Cardiac muscle cell (in vitro differentiated cells and primary cell): ENCODE data around the gene PODN. TPM values are rescaled to one million over a fixed set of nuclear protein-coding genes. Genes with fewer than 3 reads are reported as not detected.

Source experiments
- DNase-seq, 2 donors: peaks; one replicate each; pipeline versions ENCODE4 v3.0.0 to v3.0.0-alpha.2; 2010 to 2017; ENCODE audit warnings: low read depth in 1 of 2, low spot score in 1 of 2
- H3K27ac ChIP-seq: fragments of 200-600 bp; sonication (generic); 2 replicates; pipeline ENCODE4 v1.5.1; 2016
- H3K27me3 ChIP-seq: fragments of 200-600 bp; sonication (generic); 2 replicates; pipeline ENCODE4 v1.6.0; 2016; ENCODE audit warnings: control low read depth
- H3K36me3 ChIP-seq: fragments of 200-600 bp; sonication (generic); 2 replicates; pipeline ENCODE4 v1.5.1; 2016; ENCODE audit warnings: control low read depth
- H3K4me1 ChIP-seq: fragments of 200-600 bp; sonication (generic); 2 replicates; pipeline ENCODE4 v1.8.1; 2017; ENCODE audit warnings: low read depth, mild to moderate bottlenecking, mixed run types
- H3K4me3 ChIP-seq: fragments of 200-600 bp; sonication (generic); 2 replicates; pipeline ENCODE4 v1.5.1; 2016; ENCODE audit warnings: mild to moderate bottlenecking
- H3K9me3 ChIP-seq: fragments of 200-600 bp; sonication (generic); 2 replicates; pipeline ENCODE4 v1.5.1; 2017; ENCODE audit warnings: low read depth, mild to moderate bottlenecking, control low read depth
- polyA plus RNA-seq: library from polyadenylated mRNA; unstranded; fragments of >200 nt; fragmentation: Nextera tagmentation; extraction: Ambion mirVana; gene quantifications from 2 replicates; pipeline ENCODE4 v1.2.1, GENCODE V29; 2016
- total RNA-seq: library from RNA; depleted of rRNA; stranded (reverse); fragments of >200 nt; gene quantifications from 2 replicates; pipeline ENCODE4 v1.2.3, GENCODE V29; 2016
- TF ChIP-seq, protein P1 (sequence below): IDR thresholded peaks from 2 replicates; pipeline ENCODE4 v1.5.1; 2012; ENCODE audit warnings: low read depth, mild to moderate bottlenecking, low read length

PODN gene
- total and polyA plus RNA-seq, 2 experiments from 2014 or later: 2.8 to 6.5 TPM

DNA sequence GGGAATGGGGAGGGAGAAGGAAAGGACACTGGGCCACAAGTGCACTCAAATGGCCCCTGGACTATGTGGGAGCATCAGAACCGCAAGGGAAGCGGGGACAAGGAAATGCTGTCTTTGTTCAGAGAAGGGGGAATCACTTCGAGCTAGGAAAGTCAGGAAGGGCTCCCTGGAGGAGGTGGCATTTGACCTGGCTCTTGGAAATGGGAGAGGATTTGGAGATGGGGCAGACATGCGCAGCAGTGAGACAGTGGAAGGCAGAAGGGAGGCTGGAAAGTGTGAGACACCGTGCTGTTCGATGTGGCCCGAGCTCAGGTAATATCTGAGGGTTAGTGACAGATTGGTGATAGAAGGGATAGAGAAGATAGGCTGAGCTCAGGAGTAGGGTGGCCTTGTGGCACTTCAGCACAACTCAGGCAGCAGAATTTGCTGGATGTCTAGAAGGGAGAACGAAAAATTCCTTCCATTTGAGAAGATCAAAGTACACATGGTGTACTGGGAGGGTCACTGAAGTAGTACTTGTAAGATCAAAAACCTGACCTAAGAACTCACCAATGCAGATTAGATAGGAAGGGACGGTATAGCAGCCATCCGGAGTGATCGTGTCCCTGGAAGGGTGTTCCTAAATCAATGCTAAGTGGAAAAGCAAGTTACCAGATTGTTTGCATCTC, 55.1 kb downstream of the PODN start:
- no peak overlapping the region for H3K27ac ChIP-seq
- peaks cover 17% of the 10 kb centered on the region for H3K27me3 ChIP-seq
- H3K9me3 ChIP-seq: no peaks in the 10 kb centered on the region
- H3K36me3 ChIP-seq: no peaks in the 10 kb centered on the region
- peaks cover 12% of the 10 kb centered on the region for H3K4me1 ChIP-seq
- TF ChIP-seq, protein P1, sequence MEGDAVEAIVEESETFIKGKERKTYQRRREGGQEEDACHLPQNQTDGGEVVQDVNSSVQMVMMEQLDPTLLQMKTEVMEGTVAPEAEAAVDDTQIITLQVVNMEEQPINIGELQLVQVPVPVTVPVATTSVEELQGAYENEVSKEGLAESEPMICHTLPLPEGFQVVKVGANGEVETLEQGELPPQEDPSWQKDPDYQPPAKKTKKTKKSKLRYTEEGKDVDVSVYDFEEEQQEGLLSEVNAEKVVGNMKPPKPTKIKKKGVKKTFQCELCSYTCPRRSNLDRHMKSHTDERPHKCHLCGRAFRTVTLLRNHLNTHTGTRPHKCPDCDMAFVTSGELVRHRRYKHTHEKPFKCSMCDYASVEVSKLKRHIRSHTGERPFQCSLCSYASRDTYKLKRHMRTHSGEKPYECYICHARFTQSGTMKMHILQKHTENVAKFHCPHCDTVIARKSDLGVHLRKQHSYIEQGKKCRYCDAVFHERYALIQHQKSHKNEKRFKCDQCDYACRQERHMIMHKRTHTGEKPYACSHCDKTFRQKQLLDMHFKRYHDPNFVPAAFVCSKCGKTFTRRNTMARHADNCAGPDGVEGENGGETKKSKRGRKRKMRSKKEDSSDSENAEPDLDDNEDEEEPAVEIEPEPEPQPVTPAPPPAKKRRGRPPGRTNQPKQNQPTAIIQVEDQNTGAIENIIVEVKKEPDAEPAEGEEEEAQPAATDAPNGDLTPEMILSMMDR: no peak
- peak in 1 of 2 donors; percentile 21 for DNase-seq
- H3K4me3 ChIP-seq: no peak overlapping the region

DNA sequence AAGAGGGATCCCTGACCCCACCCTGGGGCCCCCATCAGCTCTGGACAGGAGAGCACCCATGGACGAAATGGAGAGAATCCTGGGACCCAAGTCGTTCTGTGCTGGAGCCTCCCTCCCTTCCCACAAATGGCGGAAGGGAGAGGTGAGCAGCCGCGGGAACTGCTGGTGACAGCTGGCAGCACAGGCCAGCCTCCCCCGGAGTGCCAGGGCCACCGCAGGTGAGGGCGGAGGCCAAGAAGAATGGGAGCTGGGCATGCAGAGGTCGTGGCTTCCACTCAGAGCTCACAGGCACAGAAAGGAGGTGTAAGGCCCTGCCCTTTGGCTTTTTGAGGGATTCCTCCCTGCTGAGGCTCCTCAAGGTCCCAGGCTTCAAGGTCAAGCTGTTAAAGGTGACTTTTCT, 55.8 kb downstream of the PODN start:
- TF ChIP-seq, protein P1: no peak
- no peak overlapping the region for H3K27ac ChIP-seq
- H3K4me1 ChIP-seq: peaks cover 12% of the 10 kb centered on the region
- no peaks in the 10 kb centered on the region for H3K9me3 ChIP-seq
- no peak overlapping the region for H3K4me3 ChIP-seq
- H3K27me3 ChIP-seq: peaks cover 17% of the 10 kb centered on the region
- no peak for DNase-seq
- H3K36me3 ChIP-seq: no peaks in the 10 kb centered on the region

DNA sequence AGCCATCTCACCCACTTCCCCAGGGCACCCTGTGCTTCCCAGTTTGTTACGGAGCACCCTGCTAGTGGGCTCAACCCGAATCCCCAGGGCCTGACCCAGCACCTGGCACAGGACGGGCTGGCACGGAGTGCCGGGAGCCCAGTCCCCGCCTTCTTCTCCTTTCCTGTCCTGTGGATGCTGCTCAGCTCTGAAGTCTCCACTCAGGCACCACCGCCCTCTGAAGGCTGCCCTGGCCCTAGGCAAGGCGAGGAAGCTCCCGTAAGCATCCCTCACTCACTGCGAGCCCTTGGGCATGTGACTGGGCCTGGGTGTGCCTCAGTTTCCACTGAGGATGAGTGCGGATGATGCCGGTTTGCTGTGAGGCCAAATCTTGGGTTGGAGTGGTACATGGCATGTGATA, 58.6 kb downstream of the PODN start:
- Histone ChIP-seq H3K27me3 (no peaks in the 10 kb centered on the region), H3K4me1 (peaks cover 16% of the 10 kb centered on the region), H3K4me3 (no peak overlapping the region), H3K27ac (no peak overlapping the region), H3K36me3 (no peaks in the 10 kb centered on the region), H3K9me3 (no peaks in the 10 kb centered on the region)
- DNase-seq: no peak
- TF ChIP-seq, protein P1: no peak

DNA sequence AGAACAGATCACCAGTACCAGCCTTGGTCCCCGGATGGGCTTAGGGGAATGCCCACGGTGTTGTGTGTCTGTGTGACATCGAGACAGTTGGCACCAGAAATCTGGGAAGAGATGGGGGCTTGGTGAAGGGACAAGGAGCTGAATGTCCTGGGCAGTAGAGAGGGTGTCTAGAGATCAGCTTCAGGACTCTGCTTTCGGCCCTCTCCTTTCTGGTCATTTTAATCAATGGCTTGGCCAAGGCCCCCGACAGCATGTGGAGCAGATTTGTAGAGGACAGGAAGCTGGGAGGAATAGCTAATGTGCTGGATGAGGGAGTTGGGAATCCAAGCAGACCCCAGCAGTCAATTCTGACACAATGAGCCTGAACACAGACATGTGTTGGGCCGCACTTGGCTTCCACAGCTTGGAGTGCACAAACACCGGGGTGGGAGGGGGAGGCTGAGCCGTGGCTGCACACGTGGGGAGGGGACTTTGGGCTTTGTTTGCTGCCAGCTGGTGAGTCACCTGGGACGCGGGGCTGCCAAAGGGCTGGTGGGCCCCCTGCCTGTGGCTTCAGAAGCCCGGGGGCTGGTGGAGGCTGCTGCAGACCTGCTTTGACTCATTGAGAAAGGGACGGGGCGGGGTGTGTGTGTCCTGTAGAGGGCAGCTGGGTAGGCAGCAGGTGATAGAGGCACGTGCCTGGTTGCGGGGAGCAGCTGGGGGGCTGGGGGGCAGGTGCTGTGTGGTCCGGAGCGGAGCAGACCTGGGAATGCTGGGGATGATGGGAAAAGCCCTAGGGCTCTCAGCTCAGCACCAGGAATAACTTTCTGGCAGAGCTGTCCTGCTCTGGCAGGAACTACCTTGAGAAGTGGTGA, 59.5 kb downstream of the PODN start:
- TF ChIP-seq, protein P1: no peak
- Histone ChIP-seq H3K36me3 (no peaks in the 10 kb centered on the region), H3K9me3 (no peaks in the 10 kb centered on the region), H3K4me1 (peaks cover 7% of the 10 kb centered on the region), H3K4me3 (no peak overlapping the region), H3K27me3 (no peaks in the 10 kb centered on the region), H3K27ac (no peak overlapping the region)
- peak in 1 of 2 donors; percentile 77 for DNase-seq

DNA sequence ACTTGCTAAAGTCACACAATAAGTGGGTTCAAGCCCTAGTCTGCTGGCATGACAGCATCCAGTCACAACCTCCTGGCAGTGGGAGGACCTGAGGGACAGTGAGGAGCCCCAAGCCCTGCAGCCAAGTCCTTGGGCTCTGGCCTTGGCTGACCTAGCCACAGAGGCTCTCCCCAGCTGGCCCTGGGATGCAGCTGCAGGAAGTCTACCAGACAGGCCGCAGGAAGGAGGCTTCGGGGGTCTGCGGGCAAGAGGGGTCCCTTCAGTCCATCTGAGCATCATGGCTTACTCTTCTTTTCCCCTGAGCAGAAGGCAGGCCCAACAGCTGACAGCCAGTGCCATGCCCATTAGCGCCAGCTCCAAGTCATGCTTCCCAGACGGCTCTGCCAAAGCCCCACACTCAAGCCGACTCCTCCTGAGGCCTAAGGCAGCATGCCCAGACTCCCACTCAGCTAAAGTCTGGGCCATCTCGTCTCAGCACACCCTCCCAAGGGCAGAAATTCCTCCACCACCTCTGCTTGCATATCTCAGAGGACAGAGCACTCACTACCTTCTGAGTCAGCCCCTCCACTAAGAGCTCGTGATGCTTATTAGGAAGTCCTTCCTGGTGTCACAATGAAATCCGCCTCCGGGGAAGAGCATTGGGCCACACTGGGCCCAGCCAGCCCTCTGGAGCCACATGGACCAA, 60.3 kb downstream of the PODN start:
- H3K9me3 ChIP-seq: no peaks in the 10 kb centered on the region
- TF ChIP-seq, protein P1: no peak
- DNase-seq: peak in 1 of 2 donors; percentile 65
- no peak overlapping the region for H3K27ac ChIP-seq
- no peak overlapping the region for H3K4me3 ChIP-seq
- H3K4me1 ChIP-seq: peaks cover 4% of the 10 kb centered on the region
- H3K27me3 ChIP-seq: no peaks in the 10 kb centered on the region
- no peaks in the 10 kb centered on the region for H3K36me3 ChIP-seq
